Body of pancreas (tissue), 4 donors: Measurements from ENCODE around the gene TACC2.

ENCODE experiments used
- POLR2A ChIP-seq, 3 donors: fragments of 450-650 bp; IDR thresholded peaks; one replicate each; pipeline ENCODE4 v1.6.1; 2016; ENCODE audit warnings: antibody characterized with exemption in 3 of 3, mild to moderate bottlenecking in 2 of 3
- TF ChIP-seq, protein P1 (sequence below), 7 experiments: fragments of 450-650 bp in 4 of 7; fragments of 200-600 bp in 3 of 7; sonication (generic) in 3 of 7; IDR thresholded peaks; one replicate each; pipeline ENCODE4 v1.5.1; 2016 to 2019; ENCODE audit warnings: antibody characterized with exemption in 7 of 7

DNA sequence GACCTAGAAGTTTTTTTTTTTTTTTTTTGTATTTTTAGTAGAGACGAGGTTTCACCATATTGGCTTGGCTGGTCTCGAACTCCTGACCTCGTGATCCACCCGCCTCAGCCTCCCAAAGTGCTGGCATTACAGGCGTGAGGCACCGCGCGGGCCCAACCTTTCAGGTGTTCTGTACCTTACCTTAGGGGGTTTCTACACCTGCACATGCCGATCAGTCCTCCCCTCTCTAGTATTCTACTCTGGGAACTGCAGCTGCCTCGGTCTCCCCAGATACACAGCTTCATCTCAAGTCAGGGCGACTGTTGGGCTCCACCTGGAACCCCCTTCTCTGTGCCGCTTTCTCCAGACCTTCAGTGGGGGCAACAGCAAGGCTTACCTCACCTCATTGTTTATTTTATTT lies 79.9 kb downstream of the TACC2 start:
- TF ChIP-seq POLR2A (IDR thresholded peaks at IDR 0.05): no peak
- TF ChIP-seq, protein P1, sequence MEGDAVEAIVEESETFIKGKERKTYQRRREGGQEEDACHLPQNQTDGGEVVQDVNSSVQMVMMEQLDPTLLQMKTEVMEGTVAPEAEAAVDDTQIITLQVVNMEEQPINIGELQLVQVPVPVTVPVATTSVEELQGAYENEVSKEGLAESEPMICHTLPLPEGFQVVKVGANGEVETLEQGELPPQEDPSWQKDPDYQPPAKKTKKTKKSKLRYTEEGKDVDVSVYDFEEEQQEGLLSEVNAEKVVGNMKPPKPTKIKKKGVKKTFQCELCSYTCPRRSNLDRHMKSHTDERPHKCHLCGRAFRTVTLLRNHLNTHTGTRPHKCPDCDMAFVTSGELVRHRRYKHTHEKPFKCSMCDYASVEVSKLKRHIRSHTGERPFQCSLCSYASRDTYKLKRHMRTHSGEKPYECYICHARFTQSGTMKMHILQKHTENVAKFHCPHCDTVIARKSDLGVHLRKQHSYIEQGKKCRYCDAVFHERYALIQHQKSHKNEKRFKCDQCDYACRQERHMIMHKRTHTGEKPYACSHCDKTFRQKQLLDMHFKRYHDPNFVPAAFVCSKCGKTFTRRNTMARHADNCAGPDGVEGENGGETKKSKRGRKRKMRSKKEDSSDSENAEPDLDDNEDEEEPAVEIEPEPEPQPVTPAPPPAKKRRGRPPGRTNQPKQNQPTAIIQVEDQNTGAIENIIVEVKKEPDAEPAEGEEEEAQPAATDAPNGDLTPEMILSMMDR (IDR thresholded peaks at IDR 0.05): no peak
